A673 (cell line): ENCODE results near the gene ZDHHC23.

Experiments used
- EZH2 ChIP-seq: fragments of 200-600 bp; sonication (generic); IDR thresholded peaks from 2 replicates; pipeline ENCODE4 v1.6.1; 2017; ENCODE audit warnings: borderline replicate concordance, low read depth, mild to moderate bottlenecking, mixed read lengths, antibody characterized with exemption, low read length; ENCODE audit not compliant: poor library complexity, severe bottlenecking
- TF ChIP-seq, protein P1 (sequence below): fragments of 300-800, 200-600 bp; sonication (generic); conservative IDR thresholded peaks from 2 replicates; pipeline ENCODE4 v1.5.1; 2017; ENCODE audit warnings: low read depth, mild to moderate bottlenecking, antibody characterized with exemption, low read length, moderate library complexity, mixed read lengths

- TF ChIP-seq, protein P1, sequence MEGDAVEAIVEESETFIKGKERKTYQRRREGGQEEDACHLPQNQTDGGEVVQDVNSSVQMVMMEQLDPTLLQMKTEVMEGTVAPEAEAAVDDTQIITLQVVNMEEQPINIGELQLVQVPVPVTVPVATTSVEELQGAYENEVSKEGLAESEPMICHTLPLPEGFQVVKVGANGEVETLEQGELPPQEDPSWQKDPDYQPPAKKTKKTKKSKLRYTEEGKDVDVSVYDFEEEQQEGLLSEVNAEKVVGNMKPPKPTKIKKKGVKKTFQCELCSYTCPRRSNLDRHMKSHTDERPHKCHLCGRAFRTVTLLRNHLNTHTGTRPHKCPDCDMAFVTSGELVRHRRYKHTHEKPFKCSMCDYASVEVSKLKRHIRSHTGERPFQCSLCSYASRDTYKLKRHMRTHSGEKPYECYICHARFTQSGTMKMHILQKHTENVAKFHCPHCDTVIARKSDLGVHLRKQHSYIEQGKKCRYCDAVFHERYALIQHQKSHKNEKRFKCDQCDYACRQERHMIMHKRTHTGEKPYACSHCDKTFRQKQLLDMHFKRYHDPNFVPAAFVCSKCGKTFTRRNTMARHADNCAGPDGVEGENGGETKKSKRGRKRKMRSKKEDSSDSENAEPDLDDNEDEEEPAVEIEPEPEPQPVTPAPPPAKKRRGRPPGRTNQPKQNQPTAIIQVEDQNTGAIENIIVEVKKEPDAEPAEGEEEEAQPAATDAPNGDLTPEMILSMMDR: no peak
- TF ChIP-seq EZH2: no peak
Measured at GRCh38 chr3:113927556-113927955, 20.3 kb upstream of the ZDHHC23 start.
